H1 (cell line): ENCODE data around the gene HOXD4. TPM values are rescaled to one million over a fixed set of nuclear protein-coding genes. Genes with fewer than 3 reads are reported as not detected.

Experiments used
- ATF3 ChIP-seq: IDR thresholded peaks from 2 replicates; pipeline ENCODE4 v1.6.1; 2011; ENCODE audit warnings: low read depth, mild to moderate bottlenecking, low read length; ENCODE audit not compliant: insufficient read depth
- BACH1 ChIP-seq: IDR thresholded peaks from 2 replicates; pipeline ENCODE4 v1.6.1; 2012; ENCODE audit warnings: low read length, improper control_type of control experiment
- BRCA1 ChIP-seq: IDR thresholded peaks from 2 replicates; pipeline ENCODE4 v1.6.1; 2012; ENCODE audit warnings: low read depth, low read length, improper control_type of control experiment
- CBX8 ChIP-seq: fragments of 300-800, 300-1000 bp; sonication (generic); IDR thresholded peaks from 2 replicates; pipeline ENCODE4 v1.7.1; 2016; ENCODE audit warnings: low read depth, low read length, borderline replicate concordance
- CREB1 ChIP-seq: IDR thresholded peaks from 2 replicates; pipeline ENCODE4 v1.6.1; 2012; ENCODE audit warnings: inconsistent platforms
- EGR1 ChIP-seq: IDR thresholded peaks from 2 replicates; pipeline ENCODE4 v1.6.1; 2011; ENCODE audit warnings: low read depth, low read length, borderline replicate concordance
- EP300 ChIP-seq, 2 experiments: IDR thresholded peaks; 1 replicate in 1 of 2; 2 replicates in 1 of 2; pipeline ENCODE4 v1.6.1; 2011 to 2012; ENCODE audit warnings: low read depth in 2 of 2, low read length in 2 of 2, mild to moderate bottlenecking in 2 of 2, borderline replicate concordance in 1 of 2, inconsistent platforms in 1 of 2, moderate library complexity in 1 of 2
- FOSL1 ChIP-seq: IDR thresholded peaks from 2 replicates; pipeline ENCODE4 v1.6.1; 2011; ENCODE audit warnings: mild to moderate bottlenecking, low read depth, low read length, moderate library complexity; ENCODE audit not compliant: insufficient read depth
- GABPA ChIP-seq: IDR thresholded peaks from 2 replicates; pipeline ENCODE4 v1.6.1; 2011; ENCODE audit warnings: mild to moderate bottlenecking, low read length, moderate library complexity, borderline replicate concordance; ENCODE audit not compliant: insufficient read depth
- JUN ChIP-seq: IDR thresholded peaks from 2 replicates; pipeline ENCODE4 v1.6.1; 2011; ENCODE audit warnings: low read depth, mild to moderate bottlenecking, improper control_type of control experiment, low read length
- MAX ChIP-seq: IDR thresholded peaks from 2 replicates; pipeline ENCODE4 v1.6.1; 2012; ENCODE audit warnings: inconsistent platforms
- NANOG ChIP-seq: IDR thresholded peaks from 2 replicates; pipeline ENCODE4 v1.6.1; 2011; ENCODE audit warnings: low read length, low read depth, mild to moderate bottlenecking, inconsistent platforms; ENCODE audit not compliant: insufficient read depth, poor library complexity, severe bottlenecking
- POU5F1 ChIP-seq: IDR thresholded peaks from 2 replicates; pipeline ENCODE4 v1.6.1; 2011; ENCODE audit warnings: low read depth, mild to moderate bottlenecking, low read length, moderate library complexity
- RNF2 ChIP-seq: fragments of 200-900, 300-1000 bp; sonication (generic); IDR thresholded peaks from 2 replicates; pipeline ENCODE4 v1.7.1; 2016; ENCODE audit warnings: borderline replicate concordance, low read depth, mild to moderate bottlenecking, antibody characterized with exemption, low read length; ENCODE audit not compliant: poor library complexity, severe bottlenecking; ENCODE audit errors: missing control alignments
- RXRA ChIP-seq: IDR thresholded peaks from 2 replicates; pipeline ENCODE4 v1.6.1; 2011; ENCODE audit warnings: low read depth, mild to moderate bottlenecking, low read length, moderate library complexity; ENCODE audit not compliant: insufficient read depth
- SUZ12 ChIP-seq: fragments of 200-600 bp; sonication (generic); IDR thresholded peaks from 2 replicates; pipeline ENCODE4 v1.6.1; 2012; ENCODE audit warnings: mild to moderate bottlenecking, inconsistent platforms, low read length, moderate library complexity, mixed read lengths
- YY1 ChIP-seq: IDR thresholded peaks from 2 replicates; pipeline ENCODE4 v1.6.1; 2011; ENCODE audit warnings: low read depth, mild to moderate bottlenecking, low read length
- polyA plus RNA-seq, 7 experiments: library from polyadenylated mRNA; depleted of rRNA in 3 of 7; stranded (reverse) in 5 of 7; unstranded in 2 of 7; fragments of >200 nt in 5 of 7; fragments of 200-250 nt in 2 of 7; gene quantifications; 1 replicate in 5 of 7; 2 replicates in 1 of 7; 4 replicates in 1 of 7; pipeline versions ENCODE4 v1.2.1 to v1.2.3, GENCODE V29; 2011 to 2013; ENCODE audit warnings: missing spikeins in 2 of 7, mixed read lengths in 2 of 7
- total RNA-seq: library from RNA; stranded (reverse); fragmentation: NEBNext Ultra II Directional; extraction: Animal tissue kit (Norgen Biotek cat#: 25700); gene quantifications from 2 replicates; pipeline ENCODE4 v1.2.1, GENCODE V29; 2021

HOXD4 gene
- total and polyA plus RNA-seq, 2 of the 8 experiments (the other 6 are each of a cell fraction or from before 2014, with no cell fraction given): not detected

GRCh38 chr2:176151442-176152287 is at the start of gene HOXD4 (continued):
- TF ChIP-seq ATF3: no peak
- no peak for TF ChIP-seq CREB1
- no peak for TF ChIP-seq POU5F1
- no peak for TF ChIP-seq NANOG
- no peak for TF ChIP-seq EP300 (IDR thresholded peaks at IDR 0.05; ENCODE audit: borderline replicate concordance in 1 of 2, low read depth in 2 of 2, low read length in 2 of 2)
- no peak; the same call in 1 of the 2 replicates for TF ChIP-seq CBX8
- no peak for TF ChIP-seq GABPA
- TF ChIP-seq FOSL1: no peak
- peak; percentile 85 for TF ChIP-seq SUZ12
- TF ChIP-seq YY1: no peak
- TF ChIP-seq EGR1: no peak
- TF ChIP-seq BACH1: no peak
- TF ChIP-seq RXRA: no peak
- TF ChIP-seq MAX: no peak
- no peak for TF ChIP-seq BRCA1
- no peak for TF ChIP-seq JUN
- peak; percentile 74 for TF ChIP-seq RNF2
